ENCODE results near the gene ANKRD13B.

ANKRD13B gene

DNA sequence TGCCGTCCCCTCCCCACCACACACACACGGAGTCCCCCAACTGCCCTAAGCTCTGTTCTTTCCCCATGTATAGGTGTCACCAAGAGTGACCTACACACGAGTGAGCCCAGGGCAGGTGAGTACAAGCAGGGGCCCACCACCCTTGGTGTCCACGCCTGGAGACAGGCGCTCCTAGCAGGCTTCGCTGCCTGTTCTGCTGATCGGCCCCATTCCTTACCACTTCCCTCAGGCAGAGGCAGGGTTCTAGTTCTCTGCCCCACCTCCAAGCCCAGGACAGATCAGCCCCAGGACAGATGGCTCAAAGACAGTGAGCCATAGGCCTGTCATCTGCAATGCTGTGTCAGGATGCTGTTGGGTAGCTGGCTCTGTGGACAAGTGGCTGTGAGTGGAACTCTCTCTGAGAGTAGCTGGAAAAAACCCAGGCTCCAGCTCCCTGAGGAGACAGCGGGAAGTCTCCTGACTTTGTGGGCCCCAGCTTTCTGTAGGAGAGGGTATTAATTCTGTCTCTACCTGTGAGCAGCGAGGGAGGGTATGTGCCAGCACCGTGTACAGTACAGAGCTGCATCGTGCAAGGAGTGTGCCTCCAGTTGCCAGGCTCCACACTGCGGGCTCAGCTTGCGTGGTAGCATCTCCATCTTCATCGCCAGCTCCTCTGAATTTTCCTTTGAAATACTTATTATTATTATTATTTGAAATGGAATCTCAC, 23.5 kb upstream of the ANKRD13B start:
- no peak for DNase-seq

DNA sequence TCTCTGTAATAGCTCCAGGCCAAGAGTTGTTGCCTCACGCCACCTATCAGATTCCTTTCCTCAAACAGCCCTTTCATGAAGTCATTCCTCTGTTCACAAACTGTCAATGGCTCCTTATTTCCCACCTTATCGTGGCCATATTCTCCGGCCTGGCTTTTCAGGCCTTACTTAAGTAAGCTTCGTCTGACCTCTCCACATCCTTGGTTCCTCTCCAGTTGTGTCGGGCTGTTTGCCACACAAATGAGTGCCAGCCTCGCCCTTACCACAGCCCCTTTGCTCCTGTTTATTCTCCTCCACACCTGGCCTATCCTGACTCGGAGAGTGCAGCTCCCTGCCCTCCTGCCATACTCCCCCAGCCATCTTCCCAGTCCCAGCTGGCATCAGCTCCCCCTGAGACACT, 22.4 kb upstream of the ANKRD13B start:
- DNase-seq, result no peak

DNA sequence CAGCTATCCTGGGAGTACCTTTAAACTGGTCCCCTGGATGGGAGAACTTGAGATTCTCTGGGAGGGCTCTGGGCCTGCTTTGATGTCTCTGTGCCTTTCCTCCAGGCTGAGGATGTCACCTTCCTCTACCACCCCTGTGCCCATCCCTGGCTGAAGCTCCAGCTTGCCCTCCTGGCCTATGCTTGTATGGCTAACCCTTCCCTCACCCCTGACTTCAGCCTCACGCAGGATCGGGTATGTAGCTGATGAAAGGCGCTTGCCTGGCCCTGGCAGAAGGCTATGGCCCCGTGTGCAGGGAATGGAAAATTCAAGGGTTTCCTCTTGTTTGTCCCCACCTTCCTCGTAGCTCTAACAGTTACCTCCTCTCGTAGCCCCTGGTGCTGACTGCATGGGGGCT, 21.4 kb upstream of the ANKRD13B start:
- no peak for DNase-seq

DNA sequence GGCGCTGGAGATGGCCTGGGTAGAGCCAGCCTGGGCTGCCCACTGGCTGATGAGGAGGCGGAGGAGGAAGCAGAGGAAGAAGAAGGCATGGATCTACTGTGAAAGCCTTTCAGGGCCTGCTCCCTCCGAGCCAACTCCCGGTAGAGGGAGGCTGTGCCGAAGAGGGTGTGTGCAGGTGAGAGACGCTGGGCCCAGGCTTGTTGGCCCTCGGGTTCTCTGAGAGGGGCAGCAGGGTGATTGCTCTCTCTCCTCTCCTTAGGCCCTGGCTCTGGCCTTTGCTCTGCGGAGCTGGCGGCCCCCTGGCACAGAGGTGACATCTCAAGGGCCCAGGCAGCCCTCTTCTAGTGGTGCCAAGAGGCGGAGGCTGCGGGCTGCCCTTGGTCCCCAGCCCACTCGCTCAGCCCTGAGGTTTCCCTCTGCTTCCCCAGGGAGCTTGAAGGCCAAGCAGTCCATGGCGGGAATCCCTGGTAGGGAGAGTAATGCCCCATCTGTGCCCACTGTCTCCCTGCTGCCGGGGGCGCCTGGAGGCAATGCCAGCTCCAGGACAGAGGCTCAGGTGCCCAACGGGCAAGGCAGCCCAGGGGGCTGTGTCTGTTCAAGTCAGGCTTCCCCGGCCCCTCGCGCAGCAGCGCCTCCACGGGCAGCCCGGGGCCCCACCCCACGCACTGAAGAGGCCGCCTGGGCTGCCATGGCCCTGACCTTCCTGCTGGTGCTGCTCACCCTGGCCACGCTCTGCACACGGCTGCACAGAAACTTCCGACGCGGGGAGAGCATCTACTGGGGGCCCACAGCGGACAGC, 20.9 kb upstream of the ANKRD13B start:
- DNase-seq, result no peak

DNA sequence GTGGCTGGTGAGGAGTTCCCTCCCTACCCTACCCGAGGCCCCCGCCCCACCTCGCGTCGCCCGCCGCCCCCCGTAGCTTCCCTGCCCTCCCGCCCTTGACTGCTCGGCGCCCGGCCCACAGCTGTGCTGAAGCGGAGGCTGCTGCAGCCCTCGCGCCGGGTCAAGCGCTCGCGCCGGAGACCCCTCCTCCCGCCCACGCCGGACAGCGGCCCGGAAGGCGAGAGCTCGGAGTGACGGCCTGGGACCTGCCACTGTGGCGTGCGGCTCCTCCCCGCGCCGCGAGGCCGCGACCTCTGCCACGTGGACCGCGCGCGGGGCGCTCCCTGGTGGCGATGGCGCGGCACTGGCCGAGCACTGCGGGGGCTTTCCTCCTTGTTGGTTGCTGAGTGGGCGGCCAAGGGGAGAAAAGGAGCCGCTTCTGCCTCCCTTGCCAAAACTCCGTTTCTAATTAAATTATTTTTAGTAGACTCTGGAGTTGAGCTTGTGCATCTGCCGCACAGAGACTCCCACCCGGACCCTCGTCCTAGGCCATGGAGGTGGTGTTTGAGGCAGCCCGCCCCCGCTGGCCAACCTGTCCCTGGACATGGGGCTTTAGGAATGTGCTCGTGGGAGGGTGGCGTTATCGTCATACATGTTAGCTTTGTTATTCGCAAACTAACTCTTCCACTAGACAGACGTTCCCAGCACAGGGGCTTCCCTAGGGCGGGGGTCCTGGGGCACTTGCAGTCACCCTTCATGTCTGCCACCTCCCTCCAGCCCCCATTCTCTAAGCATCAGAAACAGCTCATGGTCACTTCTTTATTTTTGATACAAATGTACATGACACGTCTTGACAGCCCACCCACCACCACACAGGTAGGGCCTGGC, 20.0 kb upstream of the ANKRD13B start:
- no peak for DNase-seq

DNA sequence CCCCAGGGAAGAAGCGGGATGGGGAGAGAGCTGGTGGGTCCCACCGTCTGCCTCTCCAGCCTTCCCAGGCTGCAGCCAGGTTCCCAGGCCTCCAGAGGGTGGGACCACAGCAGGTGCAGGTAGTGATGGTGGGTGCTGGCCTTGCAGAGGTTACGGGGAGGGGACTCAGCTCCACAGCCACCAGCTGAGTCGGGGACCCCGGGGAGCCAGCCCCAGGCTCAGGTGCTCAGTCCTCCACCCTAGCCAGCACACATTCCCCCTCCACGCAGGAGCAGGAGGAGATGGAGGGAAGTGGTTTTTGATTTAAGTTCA, 19.4 kb upstream of the ANKRD13B start:
- no peak for DNase-seq

DNA sequence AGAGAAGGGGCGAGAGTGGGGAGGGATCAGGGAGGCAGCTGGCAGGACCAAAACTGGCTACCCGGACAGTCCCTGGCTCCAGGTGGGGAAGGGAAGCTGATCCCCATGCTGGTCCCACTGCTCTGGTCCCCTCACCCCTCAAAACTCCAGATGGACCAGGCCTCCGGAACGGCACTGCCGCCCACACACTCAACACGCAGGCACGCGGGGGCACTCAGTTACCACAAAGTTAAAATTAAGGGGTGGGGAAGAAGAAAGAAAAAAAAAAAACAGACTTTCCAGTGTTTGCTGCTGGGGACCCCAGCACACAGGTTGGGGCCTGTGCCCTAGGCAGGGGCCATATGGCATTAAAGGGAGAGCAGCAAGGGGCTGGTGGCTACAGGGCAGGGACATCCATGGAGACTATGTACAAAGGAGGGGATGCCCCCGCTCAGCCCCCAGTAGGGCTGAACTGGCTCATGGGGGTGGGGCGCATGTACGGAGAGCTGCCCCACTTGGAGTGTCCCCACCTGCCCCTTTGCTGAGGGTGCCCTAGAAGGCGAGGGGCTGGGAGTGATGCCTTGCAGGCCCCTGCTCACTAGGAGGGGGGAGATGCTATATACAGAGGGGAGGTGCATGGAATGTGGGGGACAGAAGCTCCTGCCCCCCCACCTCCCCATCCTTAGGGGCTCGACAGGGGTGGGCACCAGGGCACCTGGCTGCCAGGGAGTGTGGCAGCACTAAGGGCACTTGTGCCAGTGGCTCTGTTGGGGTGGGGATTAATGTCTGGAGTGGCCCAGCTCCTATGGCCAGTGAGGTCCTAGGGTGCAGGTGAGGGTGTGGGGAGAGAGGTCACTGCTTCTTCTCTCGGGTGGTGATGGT, 18.8 kb upstream of the ANKRD13B start:
- DNase-seq, result no peak

DNA sequence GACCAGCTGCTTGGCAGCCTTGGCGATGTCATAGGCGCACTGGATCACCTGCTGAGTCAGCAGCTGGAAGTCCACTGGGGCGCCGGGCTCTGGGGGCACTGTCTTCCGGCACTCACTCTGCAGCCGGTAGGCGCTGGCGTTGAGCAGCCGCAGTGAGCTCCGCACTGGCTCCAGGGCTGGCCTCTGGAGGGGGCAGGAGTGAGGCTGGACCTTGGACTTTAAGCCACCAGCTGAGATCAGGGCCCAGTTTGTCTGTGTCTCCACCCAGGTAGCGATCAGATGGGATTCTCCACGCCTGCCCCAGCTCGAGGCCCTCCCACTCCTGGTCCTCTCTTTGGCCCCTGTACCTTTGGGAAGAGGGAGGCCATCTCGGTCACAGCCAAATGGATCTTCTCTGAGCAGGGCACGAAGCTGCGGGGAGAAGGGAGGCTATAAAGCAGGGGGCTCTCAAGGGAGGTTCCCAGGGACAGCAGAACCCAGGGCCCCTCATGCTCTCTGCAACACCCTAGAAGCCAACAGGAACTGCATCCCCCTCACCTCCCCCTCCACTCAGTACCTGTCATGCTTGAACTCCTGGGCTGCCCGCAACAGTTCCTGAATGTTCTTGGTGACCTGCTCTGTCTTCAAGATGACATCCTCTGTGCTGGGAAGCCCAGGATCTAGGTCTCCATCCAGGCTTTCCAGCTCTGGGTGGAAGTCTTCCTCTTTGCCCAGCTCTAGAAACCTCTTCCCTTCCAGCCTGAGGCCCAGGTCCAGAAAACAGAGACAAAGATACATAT, 18.0 kb upstream of the ANKRD13B start:
- DNase-seq, result no peak

DNA sequence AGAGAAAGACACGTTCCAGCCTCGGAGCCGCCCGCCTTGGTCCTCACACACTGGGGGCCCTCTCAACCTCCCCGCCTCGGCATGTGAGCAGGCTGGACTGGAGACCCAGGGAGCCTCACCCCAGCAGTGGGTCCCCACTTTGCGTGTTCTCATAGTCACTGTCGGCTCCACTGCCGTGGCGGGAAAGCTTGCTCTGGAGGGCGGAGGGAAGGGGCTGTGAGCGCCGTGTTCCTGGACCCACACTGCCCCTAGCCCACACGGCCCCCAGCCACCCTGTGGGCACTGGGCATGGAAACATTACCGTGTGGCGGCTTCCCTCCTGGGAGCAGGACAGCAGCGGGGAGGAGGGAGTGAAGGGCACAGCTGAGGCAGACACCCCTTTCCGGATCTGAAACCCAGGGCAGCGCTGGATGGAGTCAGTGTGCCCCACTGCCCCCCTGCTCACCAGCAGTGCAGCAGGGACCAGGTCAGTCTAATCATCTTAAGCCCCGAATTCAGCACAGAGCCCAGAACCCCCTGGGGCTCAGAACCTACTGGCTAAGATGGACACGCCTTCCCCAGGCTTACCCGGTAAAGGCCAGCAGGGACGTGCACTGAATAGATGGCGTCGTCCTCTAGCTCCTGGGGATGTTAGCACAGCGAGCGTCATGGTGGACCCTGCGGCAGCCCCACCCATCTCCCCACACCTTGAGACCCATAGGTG, 17.3 kb upstream of the ANKRD13B start:
- no peak for DNase-seq

DNA sequence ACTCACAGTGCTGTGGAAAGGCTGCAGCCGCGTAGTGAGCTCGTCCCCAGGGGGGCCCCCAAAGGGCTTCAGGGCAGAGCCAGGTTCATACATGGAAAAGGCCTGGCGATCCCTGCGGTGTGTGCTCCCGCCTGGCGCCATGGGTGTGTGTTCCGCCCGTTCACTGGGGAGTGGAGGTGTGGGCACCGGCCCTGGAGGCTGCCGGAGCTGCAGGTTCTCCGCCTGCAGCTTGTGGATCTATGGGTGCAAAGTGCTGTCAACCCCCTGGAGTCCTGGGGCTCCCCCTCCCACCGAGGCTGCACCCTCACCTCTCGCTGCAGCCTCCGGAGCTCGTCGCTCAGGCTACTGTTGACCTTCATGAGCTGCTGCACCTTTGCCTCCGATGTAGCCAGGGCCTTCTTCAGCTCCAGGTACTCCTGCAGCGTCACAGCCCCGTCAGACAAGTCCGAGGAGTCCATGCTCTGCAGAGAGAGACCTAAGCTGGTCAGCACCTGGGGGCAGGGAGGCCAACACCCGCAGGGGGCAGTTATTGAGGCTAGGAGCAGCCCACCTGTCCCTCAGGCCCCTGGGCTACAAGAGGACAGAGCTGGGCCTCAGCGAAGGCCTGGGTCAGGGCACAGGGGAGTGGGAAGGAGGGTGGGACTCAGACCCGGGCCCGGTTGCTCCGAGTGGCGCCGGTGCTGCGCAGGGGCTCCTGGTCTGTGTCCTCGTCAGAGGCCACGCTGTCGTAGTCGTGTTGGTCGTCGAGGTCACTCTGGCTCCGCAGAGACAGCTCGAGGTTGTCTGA, 16.5 kb upstream of the ANKRD13B start:
- no peak for DNase-seq

DNA sequence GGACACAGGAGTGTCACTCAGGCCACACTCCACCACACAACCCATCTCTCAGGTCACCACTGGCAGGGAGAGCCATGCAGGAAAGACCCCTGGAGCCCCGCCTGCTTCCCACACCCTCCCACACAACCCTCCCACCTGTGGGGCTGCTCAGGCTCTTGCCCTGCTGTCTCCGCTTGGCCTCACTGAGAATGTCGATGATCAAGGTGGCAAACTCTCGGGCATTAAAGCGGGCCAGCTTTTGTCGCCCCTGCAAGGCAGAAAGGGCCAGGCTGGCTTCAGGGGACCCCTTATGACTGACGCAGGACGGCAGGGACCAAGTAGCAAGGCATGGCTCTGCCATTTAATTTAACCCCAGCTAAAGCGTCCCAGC, 15.9 kb upstream of the ANKRD13B start:
- DNase-seq, result no peak

DNA sequence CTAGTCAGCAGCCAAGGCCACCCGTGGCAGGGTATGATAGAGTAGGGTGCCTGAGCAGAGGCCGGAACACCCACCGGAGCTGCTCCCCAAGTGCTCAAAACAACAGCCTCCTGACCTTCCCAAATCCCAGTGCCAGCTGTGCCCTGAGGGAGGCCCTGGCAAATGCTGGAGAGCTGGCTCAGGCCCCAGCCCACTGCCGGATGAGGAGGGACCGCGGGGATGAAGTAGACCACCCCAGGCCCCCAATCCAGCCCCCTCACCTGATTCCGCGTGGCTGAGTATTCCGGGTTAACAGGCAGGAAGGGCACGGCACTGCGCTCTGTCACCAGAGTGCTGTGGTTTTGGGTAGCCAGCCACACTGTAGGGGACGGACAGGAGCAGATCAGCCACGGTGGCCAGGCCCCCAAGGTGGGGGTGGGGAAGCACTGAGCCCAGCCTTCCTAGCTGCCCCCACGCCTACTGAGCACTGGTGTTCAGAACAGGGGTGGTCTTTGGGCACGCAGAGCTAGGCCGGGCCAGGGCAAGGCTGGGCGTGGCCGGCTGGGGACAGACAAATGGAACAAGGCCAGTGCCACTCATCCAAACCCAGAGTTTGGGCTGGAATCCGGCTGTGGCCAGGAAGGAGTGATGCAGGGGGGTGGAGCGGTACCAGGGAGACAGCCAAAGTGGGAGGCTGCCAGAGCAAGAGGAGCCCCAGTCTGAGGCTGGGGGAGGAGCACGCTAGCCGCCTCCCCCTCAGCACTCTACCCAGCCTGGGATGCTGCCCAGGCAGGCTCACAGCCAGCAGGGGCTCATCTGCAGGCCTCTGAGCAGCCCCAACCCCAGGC, 15.3 kb upstream of the ANKRD13B start:
- DNase-seq, result no peak

DNA sequence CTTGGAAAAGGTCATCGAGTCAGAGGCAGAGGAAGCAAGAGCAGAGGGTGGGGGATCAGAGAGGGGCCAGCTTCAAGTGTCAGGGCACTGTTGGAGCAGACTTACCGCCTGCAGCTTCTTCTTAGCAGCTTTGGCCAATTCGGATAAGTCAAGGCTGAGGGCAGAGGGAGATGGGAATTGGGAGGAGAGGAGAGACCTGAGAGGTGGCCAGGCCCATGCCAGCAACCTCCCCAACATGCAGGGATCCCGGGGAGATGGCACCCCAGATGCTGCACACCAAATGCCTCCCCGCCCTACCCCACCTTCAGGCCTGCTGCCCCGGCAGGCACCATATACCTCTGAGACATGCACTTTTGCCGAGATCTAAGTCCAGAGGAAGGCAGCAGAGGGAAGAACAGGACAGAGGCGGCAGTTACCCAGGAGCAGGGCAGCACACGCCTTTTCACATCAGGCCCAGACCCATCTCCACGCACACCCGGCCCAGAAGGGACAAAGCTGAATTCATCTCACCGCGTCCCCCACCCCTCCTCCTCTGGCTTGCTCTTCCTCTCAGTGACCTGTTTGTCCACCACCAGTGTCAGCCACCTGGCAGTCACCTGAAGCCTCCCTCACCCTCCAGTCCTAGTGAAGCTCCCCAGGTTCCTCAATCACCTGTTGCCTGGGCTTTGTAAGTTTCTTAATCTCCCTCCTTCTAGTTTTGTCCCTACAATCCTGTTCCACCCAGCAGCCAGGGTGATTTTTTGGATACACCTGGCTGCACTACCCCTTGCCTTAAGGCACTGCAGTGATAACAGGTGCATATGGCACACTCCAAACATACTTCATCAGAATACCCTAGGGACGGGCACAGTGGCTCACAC, 14.1 kb upstream of the ANKRD13B start:
- DNase-seq, result no peak

DNA sequence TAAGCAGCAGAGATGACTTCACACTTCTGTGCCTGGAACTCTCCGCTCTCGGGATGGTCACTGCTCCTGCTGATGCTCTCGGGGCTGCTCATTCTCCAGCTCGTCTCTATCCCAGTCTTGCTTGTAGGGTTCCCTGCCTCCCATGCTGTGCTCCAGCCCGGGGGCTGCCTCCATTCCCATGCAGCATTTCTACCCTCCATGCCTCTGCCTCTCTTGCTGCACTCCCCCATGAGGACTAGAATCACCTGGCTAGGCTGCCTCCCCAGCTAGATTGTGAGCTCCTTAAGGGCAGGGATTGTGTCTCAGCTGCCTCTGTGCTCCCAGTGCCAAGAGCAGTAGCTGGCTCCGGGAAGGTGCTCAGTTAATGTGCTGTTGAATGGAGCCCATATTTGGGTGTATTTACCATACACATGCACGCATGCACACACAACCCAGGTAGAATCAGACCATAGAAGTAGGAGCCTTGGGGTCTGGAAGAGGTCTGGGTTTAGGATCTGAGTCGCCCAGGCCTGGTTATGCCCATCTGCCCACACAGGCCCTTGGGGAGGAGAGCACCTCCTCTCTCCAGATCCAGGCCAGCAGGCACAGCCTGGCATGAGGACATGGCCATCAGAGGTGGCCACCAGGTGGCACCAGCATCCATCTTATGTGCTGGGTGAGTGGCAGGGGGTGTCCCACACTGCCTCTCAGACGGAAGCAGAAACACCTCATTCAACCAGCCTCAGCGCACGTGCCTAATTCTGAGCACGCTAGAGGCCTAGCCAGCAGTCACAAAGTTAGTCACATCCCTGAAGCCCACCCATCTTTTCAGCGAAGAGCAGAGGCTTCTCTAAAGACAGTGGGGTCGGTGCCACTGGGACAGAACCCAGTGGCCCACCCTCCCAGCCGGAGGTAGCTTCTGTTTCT, 12.8 kb upstream of the ANKRD13B start:
- DNase-seq, result peak; percentile 61

DNA sequence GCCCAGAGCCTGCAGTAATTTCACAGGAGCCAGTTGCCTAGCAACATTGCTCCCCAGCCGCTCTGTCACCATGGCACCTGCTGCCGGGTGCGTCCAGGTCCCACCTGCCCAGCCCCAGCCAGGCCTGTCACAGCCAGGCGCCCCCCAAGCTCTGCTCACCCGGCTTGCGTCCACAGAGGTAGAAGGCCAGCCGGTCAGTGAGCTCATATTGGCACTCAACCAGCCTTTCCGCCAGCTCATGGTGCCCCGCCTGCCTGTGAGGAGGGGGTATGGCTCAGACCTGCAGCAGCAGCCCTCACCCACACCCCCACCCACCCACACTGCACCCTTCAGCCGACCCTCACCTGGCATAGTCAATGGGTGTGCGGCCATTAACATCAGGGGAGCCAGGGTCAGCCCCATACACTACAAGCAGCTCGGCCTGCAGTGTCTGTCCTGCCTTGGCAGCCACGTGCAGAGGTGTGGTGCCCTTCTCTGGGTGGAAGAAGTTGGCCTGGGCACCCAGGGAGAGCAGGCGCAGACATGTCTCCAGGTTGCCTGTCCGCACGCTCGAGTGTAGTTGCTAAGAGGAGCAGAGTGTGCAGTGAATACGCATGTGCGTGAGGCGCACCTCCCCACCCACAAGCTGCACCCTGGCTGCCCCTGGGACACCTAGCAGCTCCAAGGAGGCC, 11.2 kb upstream of the ANKRD13B start:
- no peak for DNase-seq

DNA sequence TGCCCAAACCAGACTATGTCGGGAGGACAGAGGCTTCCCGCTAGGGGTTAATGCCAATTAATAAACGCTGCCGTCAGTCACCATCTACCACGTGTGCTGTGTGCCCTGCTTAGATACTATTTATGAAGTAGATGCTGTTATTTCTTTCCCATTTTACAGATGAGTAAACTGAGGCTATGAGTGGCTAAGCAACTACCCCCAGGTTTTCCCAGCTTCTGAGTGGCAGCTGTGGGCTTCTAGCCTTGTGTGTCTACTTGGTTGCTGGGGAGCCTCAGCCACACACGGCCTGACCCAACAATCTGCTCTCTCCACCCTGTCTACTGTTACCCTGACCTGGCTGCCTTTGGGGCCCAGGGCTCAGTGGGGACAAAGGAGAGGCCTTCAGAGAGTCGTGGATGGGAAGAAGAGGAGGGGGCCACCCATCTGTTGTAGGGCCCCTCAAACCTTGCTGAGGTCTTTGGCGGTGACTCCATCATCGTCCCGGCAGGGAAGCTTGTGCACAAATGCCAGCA, 10.6 kb upstream of the ANKRD13B start:
- no peak for DNase-seq

DNA sequence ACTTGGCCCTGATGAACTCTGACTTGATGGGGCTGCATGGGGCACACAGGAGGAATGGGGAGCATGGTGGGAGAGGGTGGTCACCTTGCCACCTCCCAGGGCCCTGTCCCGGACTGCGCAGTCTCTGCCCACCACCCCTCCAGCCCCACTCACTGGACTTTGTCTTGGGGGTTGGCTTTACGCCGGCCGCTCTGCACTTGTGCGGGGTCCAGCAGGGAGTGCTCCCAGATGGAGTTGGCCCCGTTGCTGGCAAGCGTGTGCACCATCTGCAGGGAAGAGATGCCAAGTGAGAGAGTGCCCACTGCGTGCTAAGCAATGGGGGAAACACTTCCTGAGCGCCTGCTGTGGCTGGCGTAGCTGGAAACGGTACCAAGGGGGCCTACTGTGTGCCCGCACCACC, 10.2 kb upstream of the ANKRD13B start:
- DNase-seq, result no peak

Measured in GDM1 (cell line).